22Rv1 (cell line): Measurements from ENCODE around the gene PNPLA5.

Source experiments
- ZFX ChIP-seq: fragments of 450-650 bp; IDR thresholded peaks from 2 replicates; pipeline ENCODE4 v1.6.1; 2017; ENCODE audit warnings: antibody characterized with exemption, borderline replicate concordance
- TF ChIP-seq, protein P1 (sequence below): fragments of 450-650 bp; IDR thresholded peaks from 2 replicates; pipeline ENCODE4 v1.5.1; 2017; ENCODE audit warnings: mild to moderate bottlenecking

- TF ChIP-seq, protein P1, sequence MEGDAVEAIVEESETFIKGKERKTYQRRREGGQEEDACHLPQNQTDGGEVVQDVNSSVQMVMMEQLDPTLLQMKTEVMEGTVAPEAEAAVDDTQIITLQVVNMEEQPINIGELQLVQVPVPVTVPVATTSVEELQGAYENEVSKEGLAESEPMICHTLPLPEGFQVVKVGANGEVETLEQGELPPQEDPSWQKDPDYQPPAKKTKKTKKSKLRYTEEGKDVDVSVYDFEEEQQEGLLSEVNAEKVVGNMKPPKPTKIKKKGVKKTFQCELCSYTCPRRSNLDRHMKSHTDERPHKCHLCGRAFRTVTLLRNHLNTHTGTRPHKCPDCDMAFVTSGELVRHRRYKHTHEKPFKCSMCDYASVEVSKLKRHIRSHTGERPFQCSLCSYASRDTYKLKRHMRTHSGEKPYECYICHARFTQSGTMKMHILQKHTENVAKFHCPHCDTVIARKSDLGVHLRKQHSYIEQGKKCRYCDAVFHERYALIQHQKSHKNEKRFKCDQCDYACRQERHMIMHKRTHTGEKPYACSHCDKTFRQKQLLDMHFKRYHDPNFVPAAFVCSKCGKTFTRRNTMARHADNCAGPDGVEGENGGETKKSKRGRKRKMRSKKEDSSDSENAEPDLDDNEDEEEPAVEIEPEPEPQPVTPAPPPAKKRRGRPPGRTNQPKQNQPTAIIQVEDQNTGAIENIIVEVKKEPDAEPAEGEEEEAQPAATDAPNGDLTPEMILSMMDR, result no peak
- no peak for TF ChIP-seq ZFX
Measured at GRCh38 chr22:43882122-43882767, 9.6 kb downstream of the PNPLA5 start.
